ENCODE data around the gene SELENBP1. TPM values are rescaled to one million over a fixed set of nuclear protein-coding genes. Genes with fewer than 3 reads are reported as not detected.

The SELENBP1 gene
- total and polyA plus RNA-seq, 9 of the 15 experiments (the other 6 are each of a cell fraction or from before 2014, with no cell fraction given), result 25.8 to 81.2 (median 47.1) TPM

DNA sequence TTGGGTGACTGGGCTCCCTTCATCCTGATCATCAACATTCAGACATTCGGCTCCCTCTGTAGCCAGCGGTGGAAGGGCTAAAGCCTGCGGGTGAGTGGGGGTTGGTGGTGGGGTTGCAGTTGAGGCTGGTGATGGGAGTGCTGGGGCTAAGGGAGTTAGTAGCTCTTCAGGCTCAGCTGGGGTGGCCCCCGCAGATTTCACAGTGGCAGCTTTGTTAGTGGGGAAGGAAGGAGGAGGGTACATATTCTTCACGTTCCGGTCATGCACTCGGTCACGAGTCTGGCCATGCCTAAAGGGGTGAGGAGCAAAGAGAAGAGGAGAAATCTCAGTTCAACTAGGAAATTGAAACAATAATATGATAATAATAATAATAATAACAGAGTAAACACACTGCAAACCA is 33.7 kb upstream of the SELENBP1 start:
- Histone ChIP-seq H3K36me3 (ENCODE audit: control insufficient read depth, insufficient read depth, low read length) (peaks cover 90% of the 10 kb centered on the region), H3K4me3 (no peak overlapping the region), H3K27me3 (ENCODE audit: control insufficient read depth in 2 of 2, insufficient read depth in 2 of 2, low read length in 2 of 2) (no peaks in the 10 kb centered on the region), H3K4me1 (replicated peaks in 1 of 2; ENCODE audit: control insufficient read depth in 2 of 2, insufficient read depth in 2 of 2, low read length in 2 of 2) (no peaks in the 10 kb centered on the region; a peak in 1 of 5 replicates), H3K79me2 (ENCODE audit: control insufficient read depth, insufficient read depth, low read length) (peaks cover 3% of the 10 kb centered on the region), H3K27ac (ENCODE audit: extremely low read depth, low read depth, low read length) (no peak overlapping the region), H4K20me1 (replicated peaks; ENCODE audit: control insufficient read depth, insufficient read depth, low read length) (no peaks in the 10 kb centered on the region), H3K9ac (ENCODE audit: insufficient read depth in 1 of 2, low read depth in 2 of 2, low read length in 2 of 2) (no peak overlapping the region), H2AFZ (ENCODE audit: low read depth, low read length) (no peak overlapping the region), H3K9me1 (ENCODE audit: control insufficient read depth, insufficient read depth, low read length) (no peaks in the 10 kb centered on the region), H3K4me2 (ENCODE audit: insufficient read depth, low read length) (no peak overlapping the region), H3K9me3 (replicated peaks; ENCODE audit: control insufficient read depth, insufficient read depth, low read depth, low read length) (no peaks in the 10 kb centered on the region)
- ChIA-PET CTCF (ENCODE audit: low intra/inter-chr PET ratio) (no interaction called here), POLR2A (interaction anchor here (1.0 to 1.7 kb wide), 3 partner anchors 11 to 66 kb away, joined by 3 to 7 read pairs (median 4); no protein-coding TSS in a partner anchor)
- DNase-seq (ENCODE audit: extremely low read depth in 1 of 4, low spot score in 3 of 4) (no peak), ATAC-seq (no peak), FAIRE-seq (no peak)
- WGBS (ENCODE audit: insufficient coverage, low coverage, missing lambda C conversion rate), result 92% methylated on average over 8 of the region's 8 CpGs
- intact Hi-C loops (cut with micrococcal nuclease), result no loop called here
- in situ Hi-C loops (cut with MboI), result loop anchor here (5.0 kb wide), 1 partner anchor 109 kb away; no protein-coding TSS in a partner anchor
- BruUV-seq (replicated peaks), result no TSS peak
- TF ChIP-seq NR2F6 (CRISPR knock-in tag; IDR thresholded peaks at IDR 0.05), result no peak
- no peak for TF ChIP-seq ZNF707 (CRISPR knock-in tag; conservative IDR thresholded peaks at IDR 0.05)
- no peak for TF ChIP-seq KDM4B (IDR thresholded peaks at IDR 0.05; ENCODE audit: borderline replicate concordance in 2 of 2, low read depth in 1 of 2)
- TF ChIP-seq ETV1 (tag; conservative IDR thresholded peaks at IDR 0.05; ENCODE audit: low read depth), result no peak
- TF ChIP-seq HNRNPL (IDR thresholded peaks at IDR 0.05; ENCODE audit: low read depth, low read length), result no peak
- TF ChIP-seq, protein P1, sequence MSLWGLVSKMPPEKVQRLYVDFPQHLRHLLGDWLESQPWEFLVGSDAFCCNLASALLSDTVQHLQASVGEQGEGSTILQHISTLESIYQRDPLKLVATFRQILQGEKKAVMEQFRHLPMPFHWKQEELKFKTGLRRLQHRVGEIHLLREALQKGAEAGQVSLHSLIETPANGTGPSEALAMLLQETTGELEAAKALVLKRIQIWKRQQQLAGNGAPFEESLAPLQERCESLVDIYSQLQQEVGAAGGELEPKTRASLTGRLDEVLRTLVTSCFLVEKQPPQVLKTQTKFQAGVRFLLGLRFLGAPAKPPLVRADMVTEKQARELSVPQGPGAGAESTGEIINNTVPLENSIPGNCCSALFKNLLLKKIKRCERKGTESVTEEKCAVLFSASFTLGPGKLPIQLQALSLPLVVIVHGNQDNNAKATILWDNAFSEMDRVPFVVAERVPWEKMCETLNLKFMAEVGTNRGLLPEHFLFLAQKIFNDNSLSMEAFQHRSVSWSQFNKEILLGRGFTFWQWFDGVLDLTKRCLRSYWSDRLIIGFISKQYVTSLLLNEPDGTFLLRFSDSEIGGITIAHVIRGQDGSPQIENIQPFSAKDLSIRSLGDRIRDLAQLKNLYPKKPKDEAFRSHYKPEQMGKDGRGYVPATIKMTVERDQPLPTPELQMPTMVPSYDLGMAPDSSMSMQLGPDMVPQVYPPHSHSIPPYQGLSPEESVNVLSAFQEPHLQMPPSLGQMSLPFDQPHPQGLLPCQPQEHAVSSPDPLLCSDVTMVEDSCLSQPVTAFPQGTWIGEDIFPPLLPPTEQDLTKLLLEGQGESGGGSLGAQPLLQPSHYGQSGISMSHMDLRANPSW (CRISPR knock-in tag; IDR thresholded peaks at IDR 0.05), result no peak
- no peak for TF ChIP-seq RCOR1 (IDR thresholded peaks at IDR 0.05; ENCODE audit: borderline replicate concordance in 1 of 2, low read depth in 2 of 2, low read length in 2 of 2)
- no peak for TF ChIP-seq FIP1L1 (IDR thresholded peaks at IDR 0.05; ENCODE audit: low read depth, low read length, poor library complexity, severe bottlenecking)
- TF ChIP-seq, protein P2, sequence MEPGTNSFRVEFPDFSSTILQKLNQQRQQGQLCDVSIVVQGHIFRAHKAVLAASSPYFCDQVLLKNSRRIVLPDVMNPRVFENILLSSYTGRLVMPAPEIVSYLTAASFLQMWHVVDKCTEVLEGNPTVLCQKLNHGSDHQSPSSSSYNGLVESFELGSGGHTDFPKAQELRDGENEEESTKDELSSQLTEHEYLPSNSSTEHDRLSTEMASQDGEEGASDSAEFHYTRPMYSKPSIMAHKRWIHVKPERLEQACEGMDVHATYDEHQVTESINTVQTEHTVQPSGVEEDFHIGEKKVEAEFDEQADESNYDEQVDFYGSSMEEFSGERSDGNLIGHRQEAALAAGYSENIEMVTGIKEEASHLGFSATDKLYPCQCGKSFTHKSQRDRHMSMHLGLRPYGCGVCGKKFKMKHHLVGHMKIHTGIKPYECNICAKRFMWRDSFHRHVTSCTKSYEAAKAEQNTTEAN (CRISPR knock-in tag; IDR thresholded peaks at IDR 0.05), result no peak
- no peak for TF ChIP-seq ZNF444 (CRISPR knock-in tag; IDR thresholded peaks at IDR 0.05)
- TF ChIP-seq, protein P3, sequence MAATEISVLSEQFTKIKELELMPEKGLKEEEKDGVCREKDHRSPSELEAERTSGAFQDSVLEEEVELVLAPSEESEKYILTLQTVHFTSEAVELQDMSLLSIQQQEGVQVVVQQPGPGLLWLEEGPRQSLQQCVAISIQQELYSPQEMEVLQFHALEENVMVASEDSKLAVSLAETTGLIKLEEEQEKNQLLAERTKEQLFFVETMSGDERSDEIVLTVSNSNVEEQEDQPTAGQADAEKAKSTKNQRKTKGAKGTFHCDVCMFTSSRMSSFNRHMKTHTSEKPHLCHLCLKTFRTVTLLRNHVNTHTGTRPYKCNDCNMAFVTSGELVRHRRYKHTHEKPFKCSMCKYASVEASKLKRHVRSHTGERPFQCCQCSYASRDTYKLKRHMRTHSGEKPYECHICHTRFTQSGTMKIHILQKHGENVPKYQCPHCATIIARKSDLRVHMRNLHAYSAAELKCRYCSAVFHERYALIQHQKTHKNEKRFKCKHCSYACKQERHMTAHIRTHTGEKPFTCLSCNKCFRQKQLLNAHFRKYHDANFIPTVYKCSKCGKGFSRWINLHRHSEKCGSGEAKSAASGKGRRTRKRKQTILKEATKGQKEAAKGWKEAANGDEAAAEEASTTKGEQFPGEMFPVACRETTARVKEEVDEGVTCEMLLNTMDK (IDR thresholded peaks at IDR 0.05; ENCODE audit: borderline replicate concordance, insufficient read depth, low read depth, low read length, poor library complexity, severe bottlenecking), result no peak
- TF ChIP-seq, protein P4, sequence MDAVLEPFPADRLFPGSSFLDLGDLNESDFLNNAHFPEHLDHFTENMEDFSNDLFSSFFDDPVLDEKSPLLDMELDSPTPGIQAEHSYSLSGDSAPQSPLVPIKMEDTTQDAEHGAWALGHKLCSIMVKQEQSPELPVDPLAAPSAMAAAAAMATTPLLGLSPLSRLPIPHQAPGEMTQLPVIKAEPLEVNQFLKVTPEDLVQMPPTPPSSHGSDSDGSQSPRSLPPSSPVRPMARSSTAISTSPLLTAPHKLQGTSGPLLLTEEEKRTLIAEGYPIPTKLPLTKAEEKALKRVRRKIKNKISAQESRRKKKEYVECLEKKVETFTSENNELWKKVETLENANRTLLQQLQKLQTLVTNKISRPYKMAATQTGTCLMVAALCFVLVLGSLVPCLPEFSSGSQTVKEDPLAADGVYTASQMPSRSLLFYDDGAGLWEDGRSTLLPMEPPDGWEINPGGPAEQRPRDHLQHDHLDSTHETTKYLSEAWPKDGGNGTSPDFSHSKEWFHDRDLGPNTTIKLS (IDR thresholded peaks at IDR 0.05; ENCODE audit: borderline replicate concordance, low read depth), result no peak
